Activated CD4-positive, alpha-beta T cell treated with anti-CD3 and anti-CD28 coated beads, Interleukin-10, Interleukin-2, amounts not matched to agents 100 ng/mL and 50 ng/mL, durations not matched to agents 16 hours and 8 hours (primary cell): Measurements from ENCODE around the gene COL13A1.

Experiments used
- DNase-seq: peaks from one replicate; pipeline ENCODE4 v3.0.0-alpha.2; 2020

COL13A1 gene

GRCh38 chr10:69825604-69826003, 23.9 kb downstream of the COL13A1 start:
- no peak for DNase-seq

- no peak for DNase-seq
These were observed 24.4 kb downstream of the COL13A1 start for GRCh38 chr10:69826094-69826493.

- DNase-seq = no peak
These were observed 25.3 kb downstream of the COL13A1 start for GRCh38 chr10:69826789-69827554.

GRCh38 chr10:69828144-69828870, 26.6 kb downstream of the COL13A1 start:
- no peak for DNase-seq

- no peak for DNase-seq
These were observed 28.1 kb downstream of the COL13A1 start for GRCh38 chr10:69829775-69830174.

GRCh38 chr10:69831231-69831855, 29.6 kb downstream of the COL13A1 start:
- no peak for DNase-seq

GRCh38 chr10:69835233-69835632, 33.5 kb downstream of the COL13A1 start:
- no peak for DNase-seq

GRCh38 chr10:69835875-69836730, 34.4 kb downstream of the COL13A1 start:
- DNase-seq = no peak

GRCh38 chr10:69836731-69837030, 35.0 kb downstream of the COL13A1 start:
- no peak for DNase-seq

GRCh38 chr10:69837261-69837660, 35.6 kb downstream of the COL13A1 start:
- DNase-seq = no peak

GRCh38 chr10:69838418-69838817, 36.7 kb downstream of the COL13A1 start:
- DNase-seq = no peak

- no peak for DNase-seq
These were observed 37.1 kb downstream of the COL13A1 start for GRCh38 chr10:69838853-69839252.

GRCh38 chr10:69839696-69840345, 38.1 kb downstream of the COL13A1 start:
- DNase-seq = no peak

- no peak for DNase-seq
These were observed 39.1 kb downstream of the COL13A1 start for GRCh38 chr10:69840773-69841172.

- peak; percentile 20 for DNase-seq
These were observed 40.3 kb downstream of the COL13A1 start for GRCh38 chr10:69842020-69842419.

- DNase-seq = no peak
These were observed 41.2 kb downstream of the COL13A1 start for GRCh38 chr10:69842882-69843281.

GRCh38 chr10:69843923-69844322, 42.2 kb downstream of the COL13A1 start:
- DNase-seq = no peak

GRCh38 chr10:69844698-69845097, 43.0 kb downstream of the COL13A1 start:
- no peak for DNase-seq

- DNase-seq = no peak
These were observed 44.0 kb downstream of the COL13A1 start for GRCh38 chr10:69845574-69846292.

GRCh38 chr10:69846293-69846921, 44.7 kb downstream of the COL13A1 start:
- no peak for DNase-seq

GRCh38 chr10:69847458-69847857, 45.8 kb downstream of the COL13A1 start:
- DNase-seq = no peak
